GM10248 (cell line): Measurements from ENCODE around the gene NFIC.

Experiments used
- CTCF ChIA-PET: fragments of 300-600 bp; sonication (Branson Sonifier 250); formaldehyde crosslinking; extraction: SDS; loops from one replicate; lab custom pipeline; 2021; ENCODE audit warnings: antibody characterized with exemption; lab: Yijun Ruan, JAX
- POLR2A ChIA-PET: fragments of 350-650 bp; sonication (Branson Sonifier 250); formaldehyde crosslinking; extraction: SDS; loops from one replicate; lab custom pipeline; 2020; ENCODE audit warnings: antibody characterized with exemption; lab: Yijun Ruan, JAX
- DNase-seq: peaks from one replicate; pipeline ENCODE4 v3.0.0; 2012; ENCODE audit errors: extremely low spot score
- CTCF ChIP-seq: IDR thresholded peaks from 2 replicates; pipeline ENCODE4 v1.5.1; 2012; ENCODE audit warnings: mild to moderate bottlenecking, low read depth; ENCODE audit errors: extremely low read depth, missing control alignments, control extremely low read depth

The NFIC gene

GRCh38 chr19:3403489-3404323 is 37.3 kb downstream of the NFIC start:
- POLR2A ChIA-PET = no interaction called here
- no peak for TF ChIP-seq CTCF
- no peak for DNase-seq
- CTCF ChIA-PET = no interaction called here

- TF ChIP-seq CTCF = no peak
- ChIA-PET CTCF (no interaction called here), POLR2A (no interaction called here)
- DNase-seq = no peak
These were observed 38.2 kb downstream of the NFIC start for GRCh38 chr19:3404324-3405260.

GRCh38 chr19:3405261-3405653 is 38.9 kb downstream of the NFIC start:
- no peak for DNase-seq
- POLR2A ChIA-PET = no interaction called here
- CTCF ChIA-PET = interaction anchor here (1.2 kb wide), 1 partner anchor 24 kb away, joined by 4 read pairs; no protein-coding TSS in a partner anchor
- TF ChIP-seq CTCF = no peak

- TF ChIP-seq CTCF = no peak
- CTCF ChIA-PET = no interaction called here
- POLR2A ChIA-PET = no interaction called here
- DNase-seq = no peak
These were observed 40.3 kb downstream of the NFIC start for GRCh38 chr19:3406571-3407111.

- DNase-seq = no peak
- POLR2A ChIA-PET = no interaction called here
- TF ChIP-seq CTCF = no peak
- CTCF ChIA-PET = interaction anchor here (1.2 to 6.2 kb wide), 4 partner anchors 9 to 65 kb away, joined by 3 to 34 read pairs (median 4); no protein-coding TSS in a partner anchor
These were observed 41.5 kb downstream of the NFIC start for GRCh38 chr19:3407556-3408516.
